HG02623 (cell line): ENCODE measurements around the gene GALE.
A peak's percentile ranks its signal among the peaks of the same experiment; 100 is the strongest.
"Not testable (repeated sequence)": the region's sequence is repeated elsewhere in the genome, so short reads cannot be mapped to it uniquely, and the experiment has no call there.

Source experiments
- ATAC-seq: cut with Tn5 transposase; IDR thresholded peaks from one replicate; pipeline ENCODE4 v1.9.1; 2021; ENCODE audit warnings: moderate library complexity; ENCODE audit not compliant: unreplicated experiment

GALE gene

DNA sequence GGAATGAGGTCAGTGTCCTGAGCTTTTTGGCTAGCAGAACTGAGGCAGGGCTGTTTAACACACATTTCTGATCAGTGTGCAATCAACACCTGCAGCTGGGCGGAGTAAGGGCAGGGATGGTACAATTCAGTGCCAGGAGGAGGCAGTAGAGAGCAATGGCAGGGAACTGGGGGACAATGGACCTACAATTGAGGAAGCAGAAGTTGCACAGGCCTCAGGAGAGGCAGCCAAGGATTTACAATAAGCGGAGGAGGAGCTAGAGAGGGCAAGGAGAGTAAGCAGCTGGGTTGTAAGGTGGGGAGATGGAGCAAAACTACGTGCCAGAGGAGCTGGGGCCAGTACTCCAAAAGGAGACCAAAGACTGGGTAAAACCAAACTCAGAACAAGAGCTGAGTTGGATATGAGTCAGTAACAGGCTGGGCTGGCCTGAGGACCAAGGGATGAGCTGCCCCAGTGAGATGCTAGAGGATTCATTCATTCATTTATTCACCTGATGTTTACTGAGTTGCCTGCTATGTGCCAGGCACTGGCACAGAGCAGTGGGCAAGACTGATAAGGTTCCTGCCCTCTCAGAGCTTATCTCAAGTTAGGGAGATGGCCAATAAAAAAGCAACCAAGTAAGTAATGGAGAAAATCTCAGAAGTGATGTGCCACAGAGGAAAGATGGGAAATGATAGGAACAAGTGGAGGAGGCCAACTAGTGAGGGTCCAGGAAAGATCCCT is 10.4 kb upstream of the GALE start:
- ATAC-seq, result no peak

DNA sequence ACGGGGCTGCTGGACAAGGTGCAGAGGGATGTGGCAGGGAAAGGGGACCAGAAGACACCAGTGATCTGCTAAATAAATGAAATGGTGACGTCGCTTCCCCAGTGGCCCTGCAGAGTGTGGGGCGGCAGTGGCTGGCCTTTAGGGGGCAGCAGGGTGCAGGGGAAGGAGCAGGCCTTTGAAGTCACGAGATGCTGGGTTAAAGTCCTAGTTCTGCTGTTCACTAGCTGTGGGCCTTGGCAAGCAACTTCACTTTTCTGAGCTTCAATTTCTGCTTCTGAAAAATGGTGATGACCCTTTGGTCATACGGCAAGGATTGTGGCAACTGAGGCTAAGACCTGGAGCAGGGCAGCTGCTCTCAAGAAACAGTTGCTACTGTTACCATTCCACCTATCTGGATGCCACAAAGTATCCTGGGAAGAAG is 9.2 kb upstream of the GALE start:
- peak; percentile 67 for ATAC-seq

DNA sequence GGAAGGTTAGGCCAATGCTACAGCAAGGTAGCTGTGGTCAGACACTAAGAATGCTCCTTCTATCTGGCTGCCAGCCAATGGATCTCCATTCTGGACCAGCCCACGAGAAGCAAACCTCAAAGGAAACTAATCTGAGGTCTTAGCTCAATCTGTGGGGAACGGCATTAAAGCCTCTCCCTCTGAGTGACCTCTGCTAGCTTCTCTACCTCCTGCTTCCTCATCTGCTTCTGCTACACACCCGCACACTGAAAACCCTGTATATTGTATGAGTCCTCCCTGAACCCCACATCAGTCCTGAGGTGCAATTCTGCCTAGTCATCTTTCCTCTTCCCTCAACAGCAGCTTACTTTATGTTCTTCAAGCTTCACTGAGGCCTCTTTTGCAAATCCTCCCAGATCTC is 6.9 kb upstream of the GALE start:
- ATAC-seq, result no peak

DNA sequence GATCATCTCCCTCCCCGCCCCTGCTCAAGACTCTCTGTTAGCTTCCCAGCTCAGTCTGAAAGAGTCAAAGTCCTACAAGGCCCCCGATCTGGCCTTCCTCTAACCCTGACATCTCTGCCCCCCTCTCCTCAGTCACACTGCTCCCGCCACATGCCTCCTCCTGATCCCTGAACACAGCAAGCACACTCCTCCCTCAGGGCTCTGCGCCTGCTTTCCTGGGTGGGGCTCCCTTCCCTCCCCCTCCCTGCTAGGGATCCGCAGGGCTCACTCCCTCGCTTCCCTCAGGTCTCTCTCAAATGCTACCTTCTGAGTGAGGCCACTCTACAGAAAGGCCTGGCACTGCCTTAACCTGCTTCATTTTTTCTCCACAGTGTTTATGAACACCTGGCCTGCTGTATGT is 5.7 kb upstream of the GALE start:
- ATAC-seq, result no peak

DNA sequence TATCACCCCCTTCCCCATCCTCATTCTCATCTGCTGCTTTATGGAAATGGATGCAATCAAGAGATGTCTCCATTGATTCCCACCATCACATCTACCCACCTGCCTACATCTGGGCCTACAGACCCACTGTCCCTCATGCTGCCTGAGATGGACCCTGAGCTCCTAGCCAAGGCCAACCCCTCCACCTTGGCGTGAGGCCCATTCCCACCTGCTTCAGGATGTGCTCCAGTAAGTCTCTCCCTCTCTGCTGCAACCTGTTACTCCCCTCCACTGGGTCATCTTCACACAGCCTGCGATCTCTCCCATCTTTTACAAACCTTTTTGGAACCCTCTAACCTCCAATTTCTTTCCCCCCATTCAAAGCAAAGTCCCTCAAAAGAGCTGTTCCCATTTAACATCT is 4.5 kb upstream of the GALE start:
- ATAC-seq, result no peak

DNA sequence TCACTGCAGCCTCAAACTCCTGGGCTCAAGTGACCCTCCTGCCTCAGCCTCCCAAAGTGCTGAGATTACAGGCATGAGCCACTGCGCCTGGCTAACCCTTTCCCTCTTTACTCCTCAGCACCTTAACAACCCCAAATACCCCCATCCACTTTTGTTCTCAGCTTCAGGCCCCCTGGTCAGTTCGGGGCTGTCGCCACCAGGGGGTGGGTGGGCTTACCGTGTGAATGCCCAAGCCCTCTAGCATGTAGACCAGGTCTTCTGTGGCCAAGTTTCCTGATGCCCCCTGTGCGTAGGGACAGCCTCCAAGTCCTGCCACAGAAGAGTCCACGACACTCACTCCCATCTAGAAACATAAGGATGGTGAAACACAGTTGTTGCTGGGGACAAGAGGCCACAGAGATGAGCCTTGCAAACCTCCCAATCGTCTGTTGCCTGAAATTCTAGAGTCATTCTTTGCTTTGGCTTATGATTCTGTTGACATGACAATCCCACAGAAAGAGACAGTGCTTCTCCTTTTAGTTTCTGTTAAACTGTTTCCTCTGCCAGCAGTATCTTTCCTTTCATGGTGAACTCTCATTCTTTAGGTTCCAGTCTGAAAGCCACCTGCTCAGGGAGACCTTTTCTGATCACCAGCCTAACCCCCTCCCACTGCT is 3.8 kb upstream of the GALE start:
- ATAC-seq, result no peak

DNA sequence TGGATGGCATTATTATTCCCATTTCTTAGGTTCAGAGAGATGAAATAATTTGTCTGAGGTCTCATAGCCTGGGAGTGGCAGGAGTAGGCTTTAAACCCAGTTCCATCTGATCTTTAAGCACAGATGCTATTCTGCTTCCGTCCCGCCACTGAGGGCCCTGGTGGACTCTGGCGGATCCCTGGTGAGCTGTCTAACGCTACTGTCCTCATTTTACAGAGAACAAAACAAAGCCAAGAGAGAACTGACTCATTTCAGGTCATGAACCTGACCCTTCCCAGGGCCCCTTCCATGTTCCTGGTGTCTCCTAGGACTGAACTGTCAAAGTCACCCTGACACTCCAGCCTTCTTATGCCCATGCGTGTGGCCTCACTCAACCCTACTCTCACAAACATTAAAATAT is 3.1 kb upstream of the GALE start:
- ATAC-seq, result no peak

DNA sequence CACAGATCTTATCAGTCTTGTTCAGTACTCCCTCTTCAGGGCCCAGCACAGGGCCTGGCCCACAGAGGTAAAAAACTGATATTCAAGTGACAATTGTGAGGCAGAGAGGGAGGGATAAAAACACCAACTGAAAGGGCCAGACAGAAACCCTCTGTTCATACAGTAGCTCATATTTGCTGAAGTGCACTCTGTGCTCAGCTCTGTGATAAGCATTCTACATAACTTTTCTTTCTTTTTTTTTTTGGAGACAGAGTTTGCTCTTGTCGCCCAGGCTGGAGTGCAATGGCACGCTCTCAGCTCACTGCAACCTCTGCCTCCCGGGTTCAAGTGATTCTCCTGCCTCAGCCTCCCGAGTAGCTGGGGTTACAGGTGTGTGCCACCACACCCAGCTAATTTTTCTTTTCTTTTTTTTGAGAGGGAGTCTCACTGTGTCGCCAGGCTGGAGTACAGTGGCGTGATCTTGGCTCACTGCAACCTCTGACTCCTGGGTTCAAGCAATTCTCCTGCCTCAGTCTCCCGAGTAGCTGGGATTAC is 2.3 kb upstream of the GALE start:
- ATAC-seq, result not testable (repeated sequence)

DNA sequence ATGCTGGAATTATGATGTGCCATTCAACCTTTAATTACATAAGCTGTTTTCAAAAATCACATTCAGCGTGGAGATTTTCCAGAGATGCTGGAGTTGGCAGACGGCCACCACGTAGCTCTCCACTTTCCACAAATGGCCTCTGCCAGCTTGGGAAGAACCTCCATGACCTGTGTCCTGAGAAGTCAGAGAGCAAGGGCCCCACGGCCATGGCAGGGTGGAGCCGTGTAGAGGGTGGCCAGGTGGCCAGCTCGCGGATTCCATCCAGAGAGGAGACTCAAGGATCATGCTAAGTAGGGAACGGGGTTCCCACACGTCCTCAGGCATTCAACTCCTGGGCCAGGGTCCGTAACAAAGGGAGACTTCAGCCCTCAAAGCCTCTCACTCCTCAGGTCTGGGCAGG is 1.3 kb upstream of the GALE start:
- ATAC-seq, result no peak

DNA sequence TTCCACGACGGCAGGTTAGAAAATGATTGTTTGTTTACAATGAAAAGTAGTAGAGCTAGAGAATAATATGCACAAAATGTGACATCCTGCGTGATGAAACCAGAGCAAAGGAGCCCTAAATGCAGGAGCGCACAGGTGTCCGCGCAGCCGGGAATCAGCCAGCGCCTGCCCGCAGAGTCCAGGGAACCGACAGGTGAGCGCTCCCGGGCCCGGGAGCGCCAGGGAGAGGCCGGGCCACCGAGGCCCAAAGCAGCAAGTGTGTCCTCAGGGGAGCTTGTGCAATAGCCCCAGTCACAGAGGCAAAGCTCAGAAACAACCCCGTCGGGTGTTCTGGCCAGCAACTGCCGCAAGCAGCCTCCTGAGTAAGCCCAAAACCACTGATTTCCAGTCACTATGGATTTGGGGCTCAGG is 789 bp upstream of the GALE start:
- no peak for ATAC-seq

DNA sequence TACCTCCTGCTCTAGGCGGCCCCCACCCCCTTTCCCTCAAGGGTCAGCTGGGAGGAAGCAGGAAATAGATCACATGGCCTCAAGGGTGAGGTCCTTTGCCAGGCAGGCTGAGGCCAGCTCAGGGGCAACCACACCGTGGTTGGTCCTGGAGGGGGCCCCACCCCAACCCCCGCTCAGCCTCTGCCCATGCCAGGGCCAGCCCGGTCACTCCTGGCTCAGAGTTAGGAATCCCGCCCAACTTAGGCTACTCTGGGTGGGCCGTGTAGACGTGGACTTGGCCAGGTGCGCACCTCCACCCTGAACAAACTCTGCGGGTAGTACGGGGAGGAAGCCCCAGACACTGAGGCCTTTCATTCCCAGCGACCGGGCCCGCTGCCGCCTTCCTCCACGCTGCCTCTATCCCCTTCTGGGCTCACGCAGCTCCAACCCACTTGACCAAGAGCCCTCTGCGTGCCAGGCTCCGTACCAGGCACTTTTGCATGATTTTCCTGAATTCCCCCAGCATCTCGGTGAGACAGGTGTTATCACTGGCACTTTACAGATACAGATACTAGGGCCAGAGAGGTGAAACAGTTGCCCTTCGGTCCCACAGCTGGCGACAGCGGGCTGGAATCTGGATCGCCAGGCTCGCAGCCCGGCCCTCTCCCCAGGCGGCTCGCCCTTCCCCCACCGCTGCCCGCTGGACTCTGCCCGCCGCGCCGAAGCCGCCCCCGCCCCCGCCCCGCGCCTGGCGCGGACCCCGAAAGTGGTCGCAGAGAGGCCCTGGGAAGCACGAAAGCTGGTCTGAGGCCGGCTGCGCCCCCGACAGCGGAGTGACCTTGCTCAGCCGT is 769 bp downstream of the GALE start:
- ATAC-seq, result peak; percentile 3

DNA sequence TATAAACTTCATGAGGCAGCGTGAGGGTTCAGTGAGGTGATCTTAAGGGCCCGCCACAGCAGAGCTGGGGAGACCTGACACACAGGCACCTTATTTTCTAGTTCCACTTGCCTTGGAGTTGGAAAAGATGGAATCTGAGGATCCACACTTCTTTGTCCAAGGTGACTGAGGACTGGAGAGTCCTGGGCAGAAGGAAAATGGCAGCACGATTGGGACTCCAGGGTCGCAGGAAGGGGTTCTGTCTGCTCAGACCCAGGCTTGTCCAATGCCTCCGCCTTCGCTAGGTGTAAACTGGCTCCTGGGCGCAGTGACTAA is 1.3 kb downstream of the GALE start:
- ATAC-seq, result no peak

DNA sequence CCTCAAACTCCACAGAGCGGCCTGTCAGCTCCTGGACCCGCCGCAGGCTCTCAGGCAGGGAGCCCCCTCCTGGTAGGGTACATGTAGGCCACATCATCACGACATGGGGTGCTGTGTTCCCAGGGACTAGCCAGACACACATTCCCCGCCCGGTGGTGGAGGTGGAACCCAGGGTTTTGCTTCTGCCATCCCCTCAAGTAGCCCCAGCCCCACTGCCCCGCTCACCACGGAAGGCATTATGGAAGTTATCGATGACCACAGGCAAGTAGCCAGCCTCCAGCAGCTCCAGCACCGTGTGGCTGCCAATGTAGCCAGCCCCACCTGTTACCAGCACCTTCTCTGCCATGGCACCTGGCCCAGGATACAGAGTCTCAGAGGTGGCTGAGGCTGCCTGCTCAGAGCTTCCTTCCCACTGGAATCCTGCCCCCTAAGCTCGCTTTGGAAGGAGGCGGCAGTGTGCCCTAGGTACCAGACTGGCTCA is 1.9 kb downstream of the GALE start:
- no peak for ATAC-seq

DNA sequence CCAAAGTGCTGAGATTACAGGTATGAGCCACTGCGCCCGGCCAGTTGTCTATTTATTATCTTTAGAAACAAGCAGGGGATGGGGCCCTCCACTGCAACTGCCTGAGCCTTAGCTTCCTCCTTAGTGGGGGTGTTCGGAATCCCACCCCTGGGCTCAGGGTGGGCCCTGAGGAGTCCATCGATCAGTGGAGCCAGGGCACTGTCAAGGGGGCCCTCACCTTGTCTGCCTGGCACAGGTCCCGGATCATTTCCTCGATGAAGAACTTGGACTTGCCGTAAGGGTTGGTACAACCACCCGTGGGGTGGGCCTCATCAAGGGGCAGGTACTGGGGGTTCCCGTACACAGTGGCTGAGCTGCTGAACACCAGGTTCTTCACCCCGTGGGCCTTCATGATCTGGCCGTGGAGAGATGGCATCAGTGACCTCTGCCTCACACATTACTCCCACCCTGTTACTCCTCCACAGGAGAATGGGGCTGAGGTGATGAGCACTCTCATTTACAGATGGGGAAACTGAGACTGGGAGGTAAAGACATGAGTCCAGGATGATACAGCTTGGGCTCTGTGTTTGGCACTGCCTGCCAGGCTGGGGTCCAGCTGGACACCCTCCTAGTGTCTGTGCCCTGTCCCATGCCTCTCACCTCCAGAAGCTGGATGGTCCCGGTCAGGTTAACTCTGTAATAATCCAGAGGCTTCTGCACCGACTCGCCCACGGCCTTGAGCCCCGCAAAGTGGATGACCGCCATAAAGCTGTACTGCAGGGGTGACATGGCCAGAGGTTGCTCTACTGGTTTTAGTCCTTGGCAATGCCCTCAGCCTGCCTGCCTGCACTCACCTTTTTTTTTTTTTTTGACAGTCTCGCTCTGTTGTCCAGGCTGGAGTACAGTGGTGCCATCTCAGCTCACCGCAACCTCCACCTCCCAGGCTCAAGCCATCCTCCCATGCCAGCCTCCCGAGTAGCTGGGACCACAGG is 2.8 kb downstream of the GALE start:
- no peak for ATAC-seq

DNA sequence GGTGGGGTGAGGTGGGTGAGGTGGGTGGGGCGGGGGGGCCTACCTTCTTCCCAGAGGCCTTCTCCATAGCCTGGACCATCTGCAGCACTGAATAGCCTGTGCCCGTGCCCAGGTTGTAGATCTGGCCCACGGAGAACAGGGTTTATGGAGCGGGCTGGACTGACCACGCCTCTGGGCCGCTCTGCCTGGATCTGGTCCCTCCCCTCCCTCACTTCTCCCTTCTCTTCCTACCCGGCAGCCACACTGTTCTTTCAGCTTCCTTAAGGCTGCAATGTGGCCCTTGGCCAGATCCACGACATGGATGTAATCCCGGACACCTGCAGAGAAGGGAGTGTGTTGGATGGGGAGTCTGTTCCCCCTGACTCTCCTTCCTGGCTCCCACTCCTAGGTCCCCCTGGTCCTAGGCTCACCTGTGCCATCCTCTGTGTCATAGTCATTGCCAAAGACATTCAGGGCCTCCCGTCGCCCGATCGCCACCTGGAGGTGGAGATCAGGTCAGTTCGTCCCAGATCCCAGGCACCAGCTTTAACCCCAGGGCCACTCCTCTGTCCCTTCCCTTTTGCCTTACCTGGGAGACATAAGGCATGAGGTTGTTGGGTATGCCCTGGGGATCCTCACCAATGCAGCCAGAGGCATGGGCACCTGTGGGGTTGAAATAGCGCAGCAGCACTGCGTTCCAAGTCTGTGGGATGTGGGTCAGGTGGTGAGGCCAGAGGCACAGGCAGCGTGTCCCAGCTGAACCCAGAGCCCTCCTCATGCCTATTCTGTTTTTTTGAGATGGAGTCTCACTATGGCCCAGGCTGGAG is 3.9 kb downstream of the GALE start:
- ATAC-seq, result no peak

DNA sequence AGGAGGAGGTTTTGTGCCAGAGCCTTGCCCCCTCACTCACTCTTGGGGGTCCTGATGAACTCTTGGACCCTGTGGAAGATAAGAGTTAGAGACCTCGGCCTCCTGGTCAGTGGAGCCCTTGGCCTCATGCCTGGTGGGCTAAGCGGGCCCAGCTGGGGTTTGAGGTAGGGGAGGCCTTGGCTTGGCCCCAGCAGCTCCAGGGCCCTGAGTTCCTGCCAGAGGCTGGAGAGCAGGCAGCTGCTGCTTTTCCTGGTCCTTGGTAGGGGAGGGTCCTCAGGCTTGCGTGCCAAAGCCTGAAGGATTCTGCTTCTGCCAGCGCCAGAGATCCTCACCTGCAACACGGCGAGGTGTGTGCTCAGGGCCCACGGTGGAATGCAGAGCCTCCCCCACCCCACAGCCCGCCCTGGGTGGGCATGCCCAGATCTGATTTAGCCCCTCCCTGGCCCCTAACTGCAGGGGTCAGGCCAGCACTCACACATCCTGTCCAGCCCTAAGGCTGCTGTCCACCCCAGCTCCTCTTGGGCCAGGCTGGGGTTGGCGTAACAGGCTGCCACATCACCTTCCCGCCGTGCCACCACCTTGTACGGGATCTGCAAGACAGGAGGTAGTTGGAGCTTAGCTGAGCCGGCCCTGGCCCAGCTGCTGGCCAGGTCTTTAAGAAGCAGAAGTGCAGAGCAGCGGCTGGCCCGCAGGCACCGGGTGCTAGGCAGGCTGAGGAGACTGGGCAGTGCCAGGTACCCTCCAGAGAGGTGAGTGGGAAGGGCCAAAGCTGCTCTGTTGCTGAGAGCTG is 4.7 kb downstream of the GALE start:
- ATAC-seq, result no peak

DNA sequence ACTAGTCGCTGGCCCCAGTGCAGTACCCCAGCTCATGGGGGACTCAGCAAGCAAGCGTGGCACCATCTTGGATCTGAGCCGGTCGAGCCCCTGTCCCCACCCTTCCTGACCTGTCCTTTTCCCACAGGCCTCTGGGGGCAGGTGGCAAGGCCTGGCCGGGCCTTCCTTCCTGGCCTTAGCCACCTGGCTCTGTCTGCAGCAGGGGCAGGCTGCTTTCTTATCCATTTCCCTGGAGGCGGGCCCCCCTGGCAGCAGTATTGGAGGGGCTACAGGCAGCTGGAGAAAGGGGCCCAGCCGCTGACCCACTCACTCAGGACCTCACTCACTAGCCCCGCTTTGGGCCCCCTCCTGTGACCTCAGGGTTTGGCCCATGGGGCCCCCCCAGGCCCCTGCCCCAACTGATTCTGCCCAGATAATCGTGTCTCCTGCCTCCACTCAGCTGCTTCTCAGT is 5.8 kb downstream of the GALE start:
- ATAC-seq, result not testable (repeated sequence)

DNA sequence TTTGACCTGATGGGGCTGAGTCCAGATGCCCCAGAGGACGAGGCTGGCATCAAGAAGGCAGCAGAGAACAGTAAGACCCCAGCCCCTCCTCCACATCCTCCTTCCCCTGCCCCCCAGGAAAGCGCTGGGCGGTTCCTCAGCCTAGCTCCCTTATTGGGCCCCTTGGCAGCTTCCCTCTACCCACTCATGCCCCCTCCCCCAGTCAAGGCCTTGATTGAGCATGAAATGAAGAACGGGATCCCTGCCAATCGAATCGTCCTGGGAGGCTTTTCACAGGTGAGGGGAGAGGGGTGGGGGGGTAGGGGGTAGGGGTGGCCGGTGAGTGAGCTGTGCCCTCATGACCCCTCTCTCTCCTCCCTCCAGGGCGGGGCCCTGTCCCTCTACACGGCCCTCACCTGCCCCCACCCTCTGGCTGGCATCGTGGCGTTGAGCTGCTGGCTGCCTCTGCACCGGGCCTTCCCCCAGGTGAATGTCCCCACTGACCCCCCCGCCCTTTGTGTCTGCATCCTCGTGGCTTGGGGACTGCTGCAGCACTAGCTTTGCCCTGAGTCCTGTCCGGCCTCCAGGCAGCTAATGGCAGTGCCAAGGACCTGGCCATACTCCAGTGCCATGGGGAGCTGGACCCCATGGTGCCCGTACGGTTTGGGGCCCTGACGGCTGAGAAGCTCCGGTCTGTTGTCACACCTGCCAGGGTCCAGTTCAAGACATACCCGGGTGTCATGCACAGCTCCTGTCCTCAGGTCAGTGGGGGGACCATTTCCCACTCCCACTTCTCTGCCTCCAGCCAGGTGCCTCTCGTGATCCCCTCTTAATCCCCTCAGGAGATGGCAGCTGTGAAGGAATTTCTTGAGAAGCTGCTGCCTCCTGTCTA is 6.5 kb downstream of the GALE start:
- no peak for ATAC-seq
